Measurements from ENCODE around the gene RNF180.

Gene RNF180

GRCh38 chr5:64330728-64331231 is 165.1 kb downstream of the RNF180 start:
- DNase-seq (ENCODE audit: extremely low read depth, low read depth): no peak
- no peak for TF ChIP-seq CTCF (IDR thresholded peaks at IDR 0.05; ENCODE audit: low read depth, low read length)

GRCh38 chr5:64331597-64332277 is 166.1 kb downstream of the RNF180 start:
- no peak for TF ChIP-seq CTCF (IDR thresholded peaks at IDR 0.05; ENCODE audit: low read depth, low read length)
- no peak for DNase-seq (ENCODE audit: extremely low read depth, low read depth)

- DNase-seq (ENCODE audit: extremely low read depth, low read depth): no peak
- no peak for TF ChIP-seq CTCF (IDR thresholded peaks at IDR 0.05; ENCODE audit: low read depth, low read length)
Observed at GRCh38 chr5:64333886-64334285, 168.2 kb downstream of the RNF180 start.

- DNase-seq (ENCODE audit: extremely low read depth, low read depth): no peak
- no peak for TF ChIP-seq CTCF (IDR thresholded peaks at IDR 0.05; ENCODE audit: low read depth, low read length)
Observed at GRCh38 chr5:64339769-64340168, 174.1 kb downstream of the RNF180 start.

- DNase-seq (ENCODE audit: extremely low read depth, low read depth): no peak
- TF ChIP-seq CTCF (IDR thresholded peaks at IDR 0.05; ENCODE audit: low read depth, low read length): no peak
Observed at GRCh38 chr5:64340293-64340692, 174.7 kb downstream of the RNF180 start.

- TF ChIP-seq CTCF (IDR thresholded peaks at IDR 0.05; ENCODE audit: low read depth, low read length): no peak
- no peak for DNase-seq (ENCODE audit: extremely low read depth, low read depth)
Observed at GRCh38 chr5:64341340-64341739, 175.7 kb downstream of the RNF180 start.

GRCh38 chr5:64344501-64344900 is 178.9 kb downstream of the RNF180 start:
- TF ChIP-seq CTCF (IDR thresholded peaks at IDR 0.05; ENCODE audit: low read depth, low read length): no peak
- no peak for DNase-seq (ENCODE audit: extremely low read depth, low read depth)
